Thyroid gland (tissue), 4 donors: Measurements from ENCODE around the gene CACNA1I. TPM values are rescaled to one million over a fixed set of nuclear protein-coding genes. Genes with fewer than 3 reads are reported as not detected.

Experiments
- DNase-seq, 2 donors: peaks; one replicate each; pipeline ENCODE4 v3.0.0-alpha.2; 2019
- H3K27ac ChIP-seq, 3 donors: fragments of 200-600 bp; sonication (generic); 1 replicate in 2 of 3; 2 replicates in 1 of 3; pipeline ENCODE4 v1.5.1; 2016 to 2019; ENCODE audit warnings: mild to moderate bottlenecking in 1 of 3, moderate library complexity in 1 of 3
- H3K27me3 ChIP-seq: fragments of 200-600 bp; sonication (generic); one replicate; pipeline ENCODE4 v1.5.1; 2019
- H3K36me3 ChIP-seq, 2 donors: fragments of 200-600 bp; sonication (generic); one replicate each; pipeline ENCODE4 v1.5.1; 2016 to 2019
- H3K4me1 ChIP-seq, 2 donors: fragments of 200-600 bp; sonication (generic); one replicate each; pipeline ENCODE4 v1.5.1; 2017 to 2019
- H3K4me3 ChIP-seq, 3 donors: fragments of 200-600 bp; sonication (generic); replicated peaks in 1 of 3; 1 replicate in 2 of 3; 2 replicates in 1 of 3; pipeline ENCODE4 v1.5.1; 2016; ENCODE audit warnings: mild to moderate bottlenecking in 1 of 3
- H3K9me3 ChIP-seq: fragments of 200-600 bp; sonication (generic); one replicate; pipeline ENCODE4 v1.5.1; 2017
- POLR2A ChIP-seq, 2 donors: fragments of 450-650 bp; IDR thresholded peaks; one replicate each; pipeline ENCODE4 v1.6.1; 2017; ENCODE audit warnings: antibody characterized with exemption in 2 of 2, mild to moderate bottlenecking in 2 of 2, moderate library complexity in 1 of 2
- WGBS, 2 donors: methylation state at CpG; one replicate each; pipeline ENCODE4 v1.1.5; 2017; 5-methylcytosine and 5-hydroxymethylcytosine counted together
- intact Hi-C: fragments of 100-400 bp; cut with DNase I; formaldehyde crosslinking; loops from one replicate; pipeline ENCODE4 v1.15.1; 2023
- total RNA-seq, 4 donors: library from RNA; depleted of rRNA; stranded (reverse); fragments of >200 nt; gene quantifications; one replicate each; pipeline ENCODE4 v1.2.3, GENCODE V29; 2016
- TF ChIP-seq, protein P1 (sequence below), 6 experiments: fragments of 200-600 bp in 3 of 6; fragments of 450-650 bp in 3 of 6; sonication (generic) in 3 of 6; IDR thresholded peaks; one replicate each; pipeline ENCODE4 v1.5.1; 2016 to 2019; ENCODE audit warnings: antibody characterized with exemption in 6 of 6, mild to moderate bottlenecking in 2 of 6, inconsistent platforms in 1 of 6, moderate library complexity in 1 of 6

The CACNA1I gene
- total RNA-seq, 4 donors from 2014 or later: 3.7 to 10.7 (median 6.4) TPM

DNA sequence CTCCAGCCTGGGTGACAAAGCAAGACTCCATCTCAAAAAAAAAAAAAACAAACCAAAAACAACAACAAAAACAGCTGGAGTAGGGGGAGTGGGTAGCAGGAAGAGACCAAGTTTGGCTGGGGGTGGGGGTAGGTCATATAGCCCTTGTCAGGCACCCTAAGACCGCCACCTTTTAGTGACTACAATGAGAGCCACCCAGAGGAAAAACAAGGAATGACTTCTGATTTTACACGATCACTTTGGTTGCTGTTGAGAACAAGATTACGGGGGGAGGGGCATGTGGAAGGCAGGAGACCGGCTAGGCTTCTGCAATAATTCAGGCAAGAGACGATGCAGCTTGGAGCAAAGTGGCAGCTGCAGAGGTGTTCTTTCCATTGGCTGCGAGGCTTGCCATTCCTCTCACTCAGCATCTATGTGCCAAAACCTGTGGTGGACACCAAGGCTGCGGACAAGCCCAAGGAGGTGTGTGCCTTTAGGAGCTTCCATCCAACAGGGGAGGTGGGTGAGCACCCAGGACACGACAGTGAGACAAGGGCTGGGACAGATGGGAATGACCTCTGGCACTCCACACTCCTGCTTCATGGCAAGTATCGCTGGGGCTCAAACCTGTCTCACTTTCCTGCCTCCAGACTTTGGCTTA is 39.7 kb upstream of the CACNA1I start:
- H3K27me3 ChIP-seq: no peaks in the 10 kb centered on the region
- H3K27ac ChIP-seq: peak overlapping the region in 1 of 3 donors; percentile 78
- no peaks in the 10 kb centered on the region for H3K9me3 ChIP-seq
- peaks cover 39 to 53% of the 10 kb centered on the region in 2 donors for H3K4me1 ChIP-seq
- TF ChIP-seq POLR2A (IDR thresholded peaks at IDR 0.05): no peak
- TF ChIP-seq, protein P1, sequence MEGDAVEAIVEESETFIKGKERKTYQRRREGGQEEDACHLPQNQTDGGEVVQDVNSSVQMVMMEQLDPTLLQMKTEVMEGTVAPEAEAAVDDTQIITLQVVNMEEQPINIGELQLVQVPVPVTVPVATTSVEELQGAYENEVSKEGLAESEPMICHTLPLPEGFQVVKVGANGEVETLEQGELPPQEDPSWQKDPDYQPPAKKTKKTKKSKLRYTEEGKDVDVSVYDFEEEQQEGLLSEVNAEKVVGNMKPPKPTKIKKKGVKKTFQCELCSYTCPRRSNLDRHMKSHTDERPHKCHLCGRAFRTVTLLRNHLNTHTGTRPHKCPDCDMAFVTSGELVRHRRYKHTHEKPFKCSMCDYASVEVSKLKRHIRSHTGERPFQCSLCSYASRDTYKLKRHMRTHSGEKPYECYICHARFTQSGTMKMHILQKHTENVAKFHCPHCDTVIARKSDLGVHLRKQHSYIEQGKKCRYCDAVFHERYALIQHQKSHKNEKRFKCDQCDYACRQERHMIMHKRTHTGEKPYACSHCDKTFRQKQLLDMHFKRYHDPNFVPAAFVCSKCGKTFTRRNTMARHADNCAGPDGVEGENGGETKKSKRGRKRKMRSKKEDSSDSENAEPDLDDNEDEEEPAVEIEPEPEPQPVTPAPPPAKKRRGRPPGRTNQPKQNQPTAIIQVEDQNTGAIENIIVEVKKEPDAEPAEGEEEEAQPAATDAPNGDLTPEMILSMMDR (IDR thresholded peaks at IDR 0.05): peak in 2 of 6 experiments; percentile 13 to 33
- WGBS, 2 donors: 55 to 61% methylated on average over 8 to 9 of the region's 9 CpGs
- H3K36me3 ChIP-seq: peaks cover 0 to 9% of the 10 kb centered on the region in 2 donors
- intact Hi-C loops: loop anchor here (5.0 kb wide), 1 partner anchor 816 kb away; the partner anchor contains the start of gene ADSL
- no peak overlapping the region for H3K4me3 ChIP-seq
- no peak for DNase-seq

DNA sequence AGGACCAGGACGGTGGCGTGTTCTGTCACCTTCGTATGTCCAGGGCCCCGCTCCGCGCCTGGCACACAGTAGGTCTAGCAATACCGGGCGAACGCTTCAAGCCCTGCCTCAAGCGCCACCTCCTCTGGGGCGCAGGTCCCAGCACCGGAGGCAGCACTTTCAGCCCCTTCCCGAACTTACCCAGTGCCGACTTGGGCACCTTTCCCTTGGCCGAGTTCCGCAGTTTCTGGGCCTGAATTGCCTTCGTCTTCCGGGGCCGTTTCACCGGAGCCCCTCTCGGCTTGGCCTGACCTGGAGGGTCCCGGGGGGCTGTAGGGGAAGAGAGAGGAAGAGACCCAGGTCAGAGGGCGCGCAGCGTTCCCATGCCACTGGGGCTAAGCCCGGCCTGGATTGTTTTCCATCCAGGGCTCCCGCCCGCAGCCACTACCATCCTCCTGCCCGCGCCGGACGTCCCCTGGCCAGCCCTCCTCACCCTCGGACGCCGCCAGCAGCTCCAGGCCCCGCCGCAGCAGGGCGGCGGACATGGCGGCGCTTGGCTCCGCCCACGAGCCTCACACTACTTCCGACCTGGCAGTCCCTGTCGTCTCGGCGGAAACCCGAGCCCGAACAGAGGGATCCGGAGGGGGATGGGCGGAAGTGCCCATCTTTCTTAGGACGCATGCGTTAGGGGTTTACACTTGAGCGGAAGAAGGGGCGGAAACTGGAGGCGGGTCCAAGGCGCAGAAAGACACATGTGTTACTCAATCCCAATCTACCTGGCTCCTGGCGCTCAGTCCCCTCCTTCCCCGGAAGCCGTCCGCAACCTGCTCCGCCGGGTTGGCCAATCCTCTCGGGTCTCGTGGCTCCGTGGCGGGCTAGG is 38.1 kb upstream of the CACNA1I start, which contains the start of gene RPS19BP1:
Gene RPS19BP1 (minus strand): TSS at position 534 of the 859 bp plus-strand sequence. CDS start 10 bp downstream, at position 524.
- Histone ChIP-seq H3K4me3 (peak within 1 kb of the TSS; percentile 70 to 96 (median 88)), H3K27ac (peak within 1 kb of the TSS; percentile 78 to 91 (median 82)), H3K9me3 (no peaks in the 10 kb centered on the region), H3K27me3 (no peaks in the 10 kb centered on the region), H3K36me3 (peaks cover 0 to 9% of the 10 kb centered on the region in 2 donors), H3K4me1 (peaks cover 39 to 50% of the 10 kb centered on the region in 2 donors)
- WGBS, 2 donors: 0 to 2% methylated on average over 41 to 55 of the region's 67 CpGs
- peak; percentile 68 to 86 for TF ChIP-seq POLR2A (IDR thresholded peaks at IDR 0.05)
- TF ChIP-seq, protein P1 (IDR thresholded peaks at IDR 0.05): peak in 1 of 6 experiments; percentile 2
- peak; percentile 100 for DNase-seq
- intact Hi-C loops: loop anchor here (5.0 kb wide), 1 partner anchor 815 kb away; the partner anchor contains the start of gene ADSL

DNA sequence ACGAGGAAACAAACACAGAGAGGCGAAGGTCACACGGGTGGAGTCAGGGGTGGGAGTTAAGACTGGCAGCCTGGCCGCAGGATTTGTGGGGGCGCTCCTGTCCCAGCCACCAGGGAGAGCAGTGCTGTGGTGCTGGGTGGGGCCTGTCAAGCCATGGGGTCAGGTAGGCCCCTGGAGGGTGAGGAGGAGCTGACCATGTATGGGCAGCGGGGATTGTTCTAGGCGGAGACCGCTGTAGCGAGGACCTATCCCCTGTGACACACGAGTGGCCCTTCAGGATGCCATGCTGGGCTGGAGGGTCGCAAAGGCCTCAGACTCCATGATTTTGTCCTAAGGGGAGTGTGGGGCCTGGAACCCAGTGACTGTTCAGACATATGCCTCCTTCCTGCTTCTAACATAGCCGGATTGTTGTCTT is 36.5 kb upstream of the CACNA1I start:
- intact Hi-C loops: loop anchor here (5.0 kb wide), 1 partner anchor 813 kb away; the partner anchor contains the start of gene ADSL
- TF ChIP-seq POLR2A (IDR thresholded peaks at IDR 0.05): no peak
- TF ChIP-seq, protein P1 (IDR thresholded peaks at IDR 0.05): no peak
- 81 to 83% methylated on average over 12 of the region's 12 CpGs for WGBS, 2 donors
- no peak for DNase-seq
- Histone ChIP-seq H3K4me3 (no peak overlapping the region), H3K4me1 (peaks cover 22 to 34% of the 10 kb centered on the region in 2 donors), H3K27me3 (no peaks in the 10 kb centered on the region), H3K27ac (peak overlapping the region in 1 of 3 donors; percentile 40), H3K36me3 (peaks cover 0 to 9% of the 10 kb centered on the region in 2 donors), H3K9me3 (no peaks in the 10 kb centered on the region)

DNA sequence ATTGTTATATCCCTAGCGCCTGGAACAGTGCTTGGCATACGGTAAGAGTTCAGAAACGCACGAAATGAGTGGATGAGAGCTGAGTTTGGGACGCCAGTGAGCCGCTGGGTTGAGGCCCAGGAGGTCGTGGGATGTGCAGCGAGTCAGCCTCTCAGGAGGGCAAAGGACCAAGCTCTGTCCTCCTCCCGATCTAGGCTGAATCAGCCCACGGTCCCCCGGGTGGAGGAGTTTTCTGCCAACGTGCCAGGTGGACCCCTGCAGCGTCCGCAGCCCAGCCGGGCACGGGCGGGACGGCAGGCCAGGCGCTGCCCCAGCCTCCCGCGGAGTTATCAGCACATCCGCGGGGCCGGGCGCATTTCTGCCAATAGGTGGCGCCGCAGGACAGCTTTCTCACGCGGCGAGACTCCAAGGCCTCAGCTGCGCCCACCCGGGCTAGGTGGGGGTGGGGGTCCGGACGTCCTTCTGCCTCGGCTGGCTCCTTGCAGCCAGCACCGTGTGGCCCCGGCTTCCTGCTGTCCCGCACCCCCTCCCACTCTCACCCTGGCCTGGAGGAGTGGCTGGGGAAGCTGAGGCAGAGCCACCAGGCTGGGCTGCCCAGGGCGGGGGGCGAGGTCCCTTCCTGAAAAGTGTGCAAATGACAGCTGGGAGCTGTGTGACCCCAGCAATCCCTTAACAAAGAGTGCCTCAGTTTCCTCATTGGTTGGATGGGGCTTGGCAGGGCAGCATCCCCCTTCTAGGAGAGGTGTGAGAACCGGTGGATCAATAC is 35.8 kb upstream of the CACNA1I start:
- H3K27me3 ChIP-seq: no peaks in the 10 kb centered on the region
- 11 to 15% methylated on average over 17 to 19 of the region's 41 CpGs for WGBS, 2 donors
- peak overlapping the region in 1 of 3 donors; percentile 40 for H3K27ac ChIP-seq
- H3K9me3 ChIP-seq: no peaks in the 10 kb centered on the region
- intact Hi-C loops: loop anchor here (5.0 kb wide), 2 partner anchors 488 to 813 kb away; partner anchors contain the start of gene ADSL
- H3K4me1 ChIP-seq: peaks cover 22 to 27% of the 10 kb centered on the region in 2 donors
- no peak overlapping the region for H3K4me3 ChIP-seq
- TF ChIP-seq POLR2A (IDR thresholded peaks at IDR 0.05): no peak
- TF ChIP-seq, protein P1 (IDR thresholded peaks at IDR 0.05): peak; percentile 85 to 98 (median 93)
- peak; percentile 87 to 88 for DNase-seq
- peaks cover 0 to 5% of the 10 kb centered on the region in 2 donors for H3K36me3 ChIP-seq
